IMR-90 (cell line): ENCODE results near the gene MSANTD1.

Experiments used
- CEBPB ChIP-seq: IDR thresholded peaks from 2 replicates; pipeline ENCODE4 v1.6.1; 2012; ENCODE audit warnings: low read depth, low read length, improper control_type of control experiment
- CHD1 ChIP-seq: IDR thresholded peaks from 2 replicates; pipeline ENCODE4 v1.6.1; 2012; ENCODE audit warnings: low read depth, low read length, improper control_type of control experiment
- CTCF ChIP-seq: conservative IDR thresholded peaks from 2 replicates; pipeline ENCODE4 v1.5.1; 2012; ENCODE audit warnings: mild to moderate bottlenecking, low read depth, low read length, improper control_type of control experiment
- ELK1 ChIP-seq: fragments of 150-350 bp; IDR thresholded peaks from 2 replicates; pipeline ENCODE4 v1.6.1; 2016; ENCODE audit warnings: low read depth, mild to moderate bottlenecking, low read length, moderate library complexity, borderline replicate concordance
- MAZ ChIP-seq: IDR thresholded peaks from 2 replicates; pipeline ENCODE4 v1.6.1; 2012; ENCODE audit warnings: low read depth, mild to moderate bottlenecking, low read length, improper control_type of control experiment, moderate library complexity, borderline replicate concordance
- MXI1 ChIP-seq: IDR thresholded peaks from 2 replicates; pipeline ENCODE4 v1.6.1; 2012; ENCODE audit warnings: low read depth, mild to moderate bottlenecking, low read length, moderate library complexity, borderline replicate concordance
- POLR2A ChIP-seq: IDR thresholded peaks from 2 replicates; pipeline ENCODE4 v1.6.1; 2012; ENCODE audit warnings: mild to moderate bottlenecking, low read depth, low read length
- RAD21 ChIP-seq: IDR thresholded peaks from 2 replicates; pipeline ENCODE4 v1.6.1; 2012; ENCODE audit warnings: low read length, improper control_type of control experiment
- RCOR1 ChIP-seq: IDR thresholded peaks from 2 replicates; pipeline ENCODE4 v1.6.1; 2012; ENCODE audit warnings: mild to moderate bottlenecking, low read length, improper control_type of control experiment; ENCODE audit not compliant: insufficient replicate concordance
- RFX5 ChIP-seq: IDR thresholded peaks from 2 replicates; pipeline ENCODE4 v1.8.0; 2012; ENCODE audit warnings: low read depth, mild to moderate bottlenecking, low read length, moderate library complexity
- SMC3 ChIP-seq: fragments of 150-350 bp; IDR thresholded peaks from 2 replicates; pipeline ENCODE4 v1.6.1; 2016; ENCODE audit warnings: low read depth, mild to moderate bottlenecking, antibody characterized with exemption, low read length, moderate library complexity
- USF2 ChIP-seq: fragments of 150-350 bp; IDR thresholded peaks from 2 replicates; pipeline ENCODE4 v1.6.1; 2017; ENCODE audit warnings: mild to moderate bottlenecking, antibody characterized with exemption, low read length, low read depth

- no peak for TF ChIP-seq RFX5
- no peak for TF ChIP-seq POLR2A
- TF ChIP-seq MAZ = no peak
- TF ChIP-seq CHD1 = no peak
- no peak for TF ChIP-seq CTCF
- TF ChIP-seq SMC3 = no peak
- TF ChIP-seq RCOR1 = no peak
- TF ChIP-seq USF2 = peak; percentile 68
- TF ChIP-seq MXI1 = no peak
- no peak for TF ChIP-seq RAD21
- no peak for TF ChIP-seq ELK1
- TF ChIP-seq CEBPB = no peak
These were observed 56.1 kb downstream of the MSANTD1 start for GRCh38 chr4:3304831-3305609.
